LNCaP clone FGC (cell line): ENCODE results near the gene ITPR2.
"Not testable (repeated sequence)": the region's sequence is repeated elsewhere in the genome, so short reads cannot be mapped to it uniquely, and the experiment has no call there.

ENCODE experiments used
- DNase-seq: peaks from one replicate; pipeline ENCODE4 v3.0.0-alpha.2; 2011; ENCODE audit warnings: low read depth
- H3K4me3 ChIP-seq: 2 replicates; pipeline ENCODE4 v1.5.1; 2011; ENCODE audit warnings: mild to moderate bottlenecking, low read depth, low read length, control low read depth
- TF ChIP-seq, protein P1 (sequence below): IDR thresholded peaks from 2 replicates; pipeline ENCODE4 v1.5.1; 2012; ENCODE audit warnings: mild to moderate bottlenecking; ENCODE audit not compliant: control insufficient read depth, insufficient read depth; ENCODE audit errors: extremely low read depth

ITPR2 gene

DNA sequence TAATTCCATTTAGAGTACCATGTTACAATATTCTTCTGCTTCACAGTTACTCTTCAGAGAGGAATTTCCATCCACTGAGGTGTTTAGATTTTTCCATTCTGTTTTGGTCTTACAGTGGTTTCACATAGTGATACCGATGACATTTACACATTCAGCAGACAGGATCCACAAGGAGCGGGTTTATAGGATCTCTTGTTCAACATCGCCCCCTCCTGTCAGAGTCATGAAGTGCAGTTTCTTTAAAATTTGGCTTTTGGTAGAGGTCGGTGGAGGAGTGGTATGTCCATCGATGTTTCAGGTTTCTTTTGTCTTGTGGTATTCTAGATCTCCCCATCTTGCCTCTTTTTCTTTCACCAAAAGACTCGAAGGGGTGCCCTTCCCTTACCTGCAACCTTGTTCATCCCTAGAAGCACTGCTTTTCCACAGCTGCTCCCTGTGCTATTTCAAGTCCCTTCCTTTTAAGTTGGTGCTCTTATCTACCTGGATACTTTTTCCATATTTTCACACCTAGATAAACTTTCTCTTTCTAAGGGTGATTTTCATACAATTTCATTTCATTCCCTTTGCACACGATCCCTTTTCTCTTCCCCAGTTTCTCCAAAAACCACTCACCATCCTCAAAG, 181.3 kb downstream of the ITPR2 start:
- TF ChIP-seq, protein P1, sequence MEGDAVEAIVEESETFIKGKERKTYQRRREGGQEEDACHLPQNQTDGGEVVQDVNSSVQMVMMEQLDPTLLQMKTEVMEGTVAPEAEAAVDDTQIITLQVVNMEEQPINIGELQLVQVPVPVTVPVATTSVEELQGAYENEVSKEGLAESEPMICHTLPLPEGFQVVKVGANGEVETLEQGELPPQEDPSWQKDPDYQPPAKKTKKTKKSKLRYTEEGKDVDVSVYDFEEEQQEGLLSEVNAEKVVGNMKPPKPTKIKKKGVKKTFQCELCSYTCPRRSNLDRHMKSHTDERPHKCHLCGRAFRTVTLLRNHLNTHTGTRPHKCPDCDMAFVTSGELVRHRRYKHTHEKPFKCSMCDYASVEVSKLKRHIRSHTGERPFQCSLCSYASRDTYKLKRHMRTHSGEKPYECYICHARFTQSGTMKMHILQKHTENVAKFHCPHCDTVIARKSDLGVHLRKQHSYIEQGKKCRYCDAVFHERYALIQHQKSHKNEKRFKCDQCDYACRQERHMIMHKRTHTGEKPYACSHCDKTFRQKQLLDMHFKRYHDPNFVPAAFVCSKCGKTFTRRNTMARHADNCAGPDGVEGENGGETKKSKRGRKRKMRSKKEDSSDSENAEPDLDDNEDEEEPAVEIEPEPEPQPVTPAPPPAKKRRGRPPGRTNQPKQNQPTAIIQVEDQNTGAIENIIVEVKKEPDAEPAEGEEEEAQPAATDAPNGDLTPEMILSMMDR: peak; percentile 77
- no peak overlapping the region for H3K4me3 ChIP-seq
- DNase-seq: peak; percentile 34

- no peak overlapping the region for H3K4me3 ChIP-seq
- TF ChIP-seq, protein P1: no peak
- DNase-seq: no peak
Measured at GRCh38 chr12:26651036-26651435, 182.0 kb downstream of the ITPR2 start.

DNA sequence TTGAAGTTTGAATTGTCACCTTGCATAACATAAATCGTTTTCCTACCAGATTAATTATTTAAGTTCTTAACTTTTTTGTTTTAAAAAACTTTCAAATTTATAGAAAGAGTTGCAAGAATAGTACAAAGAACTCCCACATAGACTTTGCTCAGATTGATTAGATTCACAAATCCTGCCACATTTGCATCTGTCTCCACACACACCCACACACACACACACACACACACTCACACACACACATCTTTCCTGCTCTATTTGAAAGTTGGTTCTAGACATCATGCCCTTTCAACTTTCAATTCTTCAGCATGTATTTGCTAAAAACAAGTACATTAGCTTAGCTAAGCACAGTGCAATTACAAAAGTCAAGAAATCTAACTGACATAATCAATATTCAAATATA, 184.0 kb downstream of the ITPR2 start:
- H3K4me3 ChIP-seq: no peak overlapping the region
- TF ChIP-seq, protein P1: no peak
- DNase-seq: no peak

- TF ChIP-seq, protein P1: no peak
- no peak for DNase-seq
- no peak overlapping the region for H3K4me3 ChIP-seq
Measured at GRCh38 chr12:26648584-26648983, 184.4 kb downstream of the ITPR2 start.

DNA sequence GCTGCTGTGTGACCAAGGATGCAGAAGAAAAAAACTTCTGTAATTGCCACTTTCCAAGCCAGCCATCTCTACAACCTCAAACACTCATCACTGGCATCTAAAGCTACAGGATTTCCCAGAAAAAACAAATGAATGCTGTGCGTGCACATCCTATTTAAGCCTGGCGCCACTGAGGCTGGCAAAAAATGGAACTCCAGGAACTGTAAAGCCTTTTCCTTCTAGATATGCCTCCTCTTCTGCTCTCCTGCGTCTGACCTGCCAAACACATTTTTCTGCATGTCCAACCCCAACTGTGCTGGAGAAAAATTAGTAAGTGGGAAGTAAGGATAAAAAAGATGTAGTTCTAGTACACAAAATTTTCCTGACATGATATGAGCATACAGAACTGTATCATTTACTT, 184.9 kb downstream of the ITPR2 start:
- DNase-seq: no peak
- H3K4me3 ChIP-seq: no peak overlapping the region
- TF ChIP-seq, protein P1: no peak

DNA sequence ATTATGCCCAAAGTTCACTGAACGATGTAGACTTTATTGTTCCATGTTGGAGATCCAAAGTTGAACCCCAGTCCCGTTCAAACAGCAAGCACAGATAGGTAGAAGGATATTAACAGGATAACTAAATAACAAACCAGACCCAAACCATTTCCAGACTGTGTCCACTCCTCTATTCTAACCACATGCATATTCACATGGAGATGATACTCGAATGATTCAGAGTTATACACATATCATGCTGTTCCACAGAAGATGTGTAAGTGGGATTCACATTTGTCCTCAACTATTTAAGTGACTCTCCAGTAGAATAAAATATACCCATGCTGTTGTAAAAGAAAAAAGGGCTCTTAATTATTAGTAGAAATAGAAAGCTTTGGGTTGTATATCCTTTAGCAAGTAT, 185.9 kb downstream of the ITPR2 start:
- TF ChIP-seq, protein P1: no peak
- DNase-seq: no peak
- H3K4me3 ChIP-seq: no peak overlapping the region

DNA sequence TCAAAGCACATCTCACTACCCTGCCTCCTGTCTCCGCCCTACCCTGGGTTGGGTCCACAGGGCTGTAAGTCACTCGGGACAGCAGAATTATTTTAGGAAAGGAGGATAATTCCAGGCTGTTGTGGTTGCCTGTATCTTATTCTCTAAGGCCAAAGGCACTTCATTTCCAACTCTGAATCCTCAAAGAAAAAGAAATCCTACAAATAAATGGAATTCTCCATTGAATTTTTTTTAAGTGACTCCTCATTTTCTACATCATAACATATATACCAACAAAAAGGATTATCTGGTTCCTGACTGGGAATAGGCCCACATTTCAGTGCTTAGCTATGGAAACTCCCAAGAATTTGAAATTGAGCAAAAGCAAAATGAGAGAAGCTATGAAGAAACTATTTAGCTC, 186.4 kb downstream of the ITPR2 start:
- no peak overlapping the region for H3K4me3 ChIP-seq
- TF ChIP-seq, protein P1: no peak
- no peak for DNase-seq

DNA sequence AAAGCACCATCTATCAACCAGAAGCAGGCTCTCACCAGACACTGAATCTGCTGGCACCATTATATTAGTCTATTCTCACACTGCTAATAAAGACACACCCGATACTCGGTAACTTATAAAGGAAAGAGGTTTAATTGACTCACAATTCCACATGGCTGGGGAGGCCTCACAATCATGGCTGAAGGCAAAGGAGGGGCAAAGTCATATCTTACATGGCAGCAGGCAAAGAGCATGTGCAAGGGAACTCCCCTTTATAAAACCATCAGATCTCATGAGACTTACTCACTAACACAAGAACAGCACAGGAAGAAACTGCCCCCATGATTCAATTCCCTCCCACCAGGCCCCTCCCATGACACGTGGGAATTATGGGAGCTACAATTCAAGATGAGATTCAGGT, 188.6 kb downstream of the ITPR2 start:
- not testable (repeated sequence) for DNase-seq, H3K4me3 ChIP-seq
